Fibroblast of lung (primary cell): ENCODE measurements around the gene NUTM2B.
"Not testable (repeated sequence)": the region's sequence is repeated elsewhere in the genome, so short reads cannot be mapped to it uniquely, and the experiment has no call there.

Source experiments
- EZH2 ChIP-seq: IDR thresholded peaks from 2 replicates; pipeline ENCODE4 v1.5.1; 2012; ENCODE audit warnings: low read length, control low read depth, mild to moderate bottlenecking; ENCODE audit errors: missing control alignments
- TF ChIP-seq, protein P1 (sequence below), 2 donors: IDR thresholded peaks in 1 of 2; conservative IDR thresholded peaks in 1 of 2; 1 replicate in 1 of 2; 2 replicates in 1 of 2; pipeline ENCODE4 v1.5.1; 2011 to 2012; ENCODE audit warnings: low read length in 2 of 2, control low read depth in 1 of 2, inconsistent platforms in 1 of 2, low read depth in 1 of 2, mild to moderate bottlenecking in 1 of 2

DNA sequence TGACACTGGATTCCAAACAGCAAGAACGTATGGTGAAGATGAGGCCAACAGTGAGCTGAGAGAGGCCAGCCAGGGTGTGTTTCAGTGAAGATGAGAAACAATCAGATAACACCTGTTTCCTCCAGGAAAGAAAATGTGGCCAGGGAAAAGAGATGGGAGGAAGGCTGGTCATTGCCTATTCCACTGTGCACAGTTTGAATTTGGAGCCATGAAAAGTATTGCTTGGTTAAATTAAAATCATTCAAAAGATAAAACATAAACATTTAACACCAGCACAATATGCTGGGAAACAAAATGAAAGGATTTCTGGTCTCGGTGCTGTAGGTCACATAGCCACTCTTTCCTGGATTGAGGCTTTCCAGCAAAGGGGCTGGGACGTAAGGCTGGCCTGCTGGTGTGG, at the start of gene NUTM2B:
- TF ChIP-seq, protein P1, sequence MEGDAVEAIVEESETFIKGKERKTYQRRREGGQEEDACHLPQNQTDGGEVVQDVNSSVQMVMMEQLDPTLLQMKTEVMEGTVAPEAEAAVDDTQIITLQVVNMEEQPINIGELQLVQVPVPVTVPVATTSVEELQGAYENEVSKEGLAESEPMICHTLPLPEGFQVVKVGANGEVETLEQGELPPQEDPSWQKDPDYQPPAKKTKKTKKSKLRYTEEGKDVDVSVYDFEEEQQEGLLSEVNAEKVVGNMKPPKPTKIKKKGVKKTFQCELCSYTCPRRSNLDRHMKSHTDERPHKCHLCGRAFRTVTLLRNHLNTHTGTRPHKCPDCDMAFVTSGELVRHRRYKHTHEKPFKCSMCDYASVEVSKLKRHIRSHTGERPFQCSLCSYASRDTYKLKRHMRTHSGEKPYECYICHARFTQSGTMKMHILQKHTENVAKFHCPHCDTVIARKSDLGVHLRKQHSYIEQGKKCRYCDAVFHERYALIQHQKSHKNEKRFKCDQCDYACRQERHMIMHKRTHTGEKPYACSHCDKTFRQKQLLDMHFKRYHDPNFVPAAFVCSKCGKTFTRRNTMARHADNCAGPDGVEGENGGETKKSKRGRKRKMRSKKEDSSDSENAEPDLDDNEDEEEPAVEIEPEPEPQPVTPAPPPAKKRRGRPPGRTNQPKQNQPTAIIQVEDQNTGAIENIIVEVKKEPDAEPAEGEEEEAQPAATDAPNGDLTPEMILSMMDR (conservative IDR thresholded peaks at IDR 0.05 in 1 of 2, IDR thresholded peaks at IDR 0.05 in 1 of 2; ENCODE audit: low read depth in 1 of 2, low read length in 2 of 2): not testable (repeated sequence)
- TF ChIP-seq EZH2: not testable (repeated sequence)
